WTC11 (cell line): ENCODE data around the gene PSMA3. TPM values are rescaled to one million over a fixed set of nuclear protein-coding genes. Genes with fewer than 3 reads are reported as not detected.
A peak's percentile ranks its signal among the peaks of the same experiment; 100 is the strongest.

Experiments used
- ATAC-seq: fragments of 200-7000 bp; cut with Tn5 transposase; 2 replicates; pipeline ENCODE4 v1.10.0; 2021; ENCODE audit warnings: mild to moderate bottlenecking, moderate library complexity
- CTCF ChIA-PET: fragments of 300-600 bp; sonication (Branson Sonifier 250); formaldehyde crosslinking; loops from one replicate; lab custom pipeline; 2021; ENCODE audit warnings: antibody characterized with exemption; lab: Charles Lee
- POLR2A ChIA-PET: fragments of 350-600 bp; sonication (Branson Sonifier 250); formaldehyde crosslinking; loops from one replicate; lab custom pipeline; 2021; ENCODE audit warnings: antibody characterized with exemption; lab: Charles Lee
- DNase-seq: peaks from one replicate; pipeline ENCODE4 v3.0.0; 2021; ENCODE audit warnings: low spot score
- H3K27ac Mint-ChIP-seq: 2 replicates; pipeline ENCODE4 v1.8.0; 2021; ENCODE audit warnings: mixed read lengths
- H3K27me3 Mint-ChIP-seq: 2 replicates; pipeline ENCODE4 v1.8.0; 2021; ENCODE audit warnings: low read depth, mild to moderate bottlenecking, moderate library complexity, mixed read lengths
- H3K36me3 Mint-ChIP-seq: 2 replicates; pipeline ENCODE4 v1.8.0; 2021; ENCODE audit warnings: mixed read lengths
- H3K4me1 Mint-ChIP-seq: 2 replicates; pipeline ENCODE4 v1.8.0; 2022; ENCODE audit warnings: mixed read lengths
- H3K4me3 Mint-ChIP-seq: 2 replicates; pipeline ENCODE4 v1.8.0; 2021; ENCODE audit warnings: mild to moderate bottlenecking, moderate library complexity, mixed read lengths
- H3K9me3 Mint-ChIP-seq: 2 replicates; pipeline ENCODE4 v1.8.0; 2021; ENCODE audit warnings: mixed read lengths
- CREM ChIP-seq: sonication (generic); formaldehyde crosslinking; IDR thresholded peaks from 2 replicates; pipeline ENCODE4 v1.8.1; 2022; ENCODE audit warnings: mild to moderate bottlenecking, missing genetic modification reagents, moderate library complexity
- EMX1 ChIP-seq: fragments of 250-450 bp; sonication (Bioruptor Pico); IDR thresholded peaks from 2 replicates; pipeline ENCODE4 v1.8.0; 2021; ENCODE audit warnings: mild to moderate bottlenecking
- ESRRA ChIP-seq: sonication (generic); formaldehyde crosslinking; IDR thresholded peaks from 2 replicates; pipeline ENCODE4 v1.8.1; 2022; ENCODE audit warnings: mild to moderate bottlenecking, missing genetic modification reagents, borderline replicate concordance
- FOXP1 ChIP-seq: sonication (generic); formaldehyde crosslinking; IDR thresholded peaks from 2 replicates; pipeline ENCODE4 v1.8.0; 2022; ENCODE audit warnings: missing genetic modification reagents, mild to moderate bottlenecking, moderate library complexity, borderline replicate concordance
- JAZF1 ChIP-seq: fragments of 250-450 bp; sonication (Bioruptor Pico); IDR thresholded peaks from 2 replicates; pipeline ENCODE4 v1.9.0; 2021; ENCODE audit warnings: moderate library complexity, mild to moderate bottlenecking, inconsistent platforms
- NR2C2 ChIP-seq: sonication (generic); formaldehyde crosslinking; IDR thresholded peaks from 2 replicates; pipeline ENCODE4 v1.8.0; 2022; ENCODE audit warnings: mild to moderate bottlenecking, missing genetic modification reagents
- RELA ChIP-seq: sonication (generic); formaldehyde crosslinking; IDR thresholded peaks from 2 replicates; pipeline ENCODE4 v1.8.1; 2022; ENCODE audit warnings: missing genetic modification reagents, mild to moderate bottlenecking, borderline replicate concordance
- SMAD4 ChIP-seq: sonication (generic); formaldehyde crosslinking; IDR thresholded peaks from 2 replicates; pipeline ENCODE4 v1.8.0; 2022; ENCODE audit warnings: mild to moderate bottlenecking, missing genetic modification reagents
- SOX15 ChIP-seq: fragments of 250-450 bp; sonication (Bioruptor Pico); IDR thresholded peaks from 2 replicates; pipeline ENCODE4 v1.9.0; 2021; ENCODE audit warnings: mild to moderate bottlenecking
- TEAD1 ChIP-seq: sonication (generic); formaldehyde crosslinking; IDR thresholded peaks from 2 replicates; pipeline ENCODE4 v1.8.0; 2022; ENCODE audit warnings: mild to moderate bottlenecking, missing genetic modification reagents
- TEAD4 ChIP-seq: sonication (generic); formaldehyde crosslinking; IDR thresholded peaks from 2 replicates; pipeline ENCODE4 v1.8.0; 2022; ENCODE audit warnings: mild to moderate bottlenecking, missing genetic modification reagents
- TP53 ChIP-seq: sonication (generic); formaldehyde crosslinking; IDR thresholded peaks from 2 replicates; pipeline ENCODE4 v1.8.1; 2023; ENCODE audit warnings: mild to moderate bottlenecking, missing genetic modification reagents
- ZBTB21 ChIP-seq: sonication (generic); formaldehyde crosslinking; IDR thresholded peaks from 2 replicates; pipeline ENCODE4 v1.8.1; 2023; ENCODE audit warnings: mild to moderate bottlenecking, missing genetic modification reagents, borderline replicate concordance
- ZNF219 ChIP-seq: sonication (generic); formaldehyde crosslinking; IDR thresholded peaks from 2 replicates; pipeline ENCODE4 v1.8.0; 2023; ENCODE audit warnings: missing genetic modification reagents, mild to moderate bottlenecking, borderline replicate concordance
- ZNF671 ChIP-seq: fragments of 250-450 bp; sonication (Bioruptor Pico); IDR thresholded peaks from 2 replicates; pipeline ENCODE4 v1.8.0; 2021; ENCODE audit warnings: mild to moderate bottlenecking
- total RNA-seq: library from RNA; stranded (reverse); gene quantifications from 3 replicates; pipeline ENCODE4 v1.2.3, GENCODE V29; 2021
- TF ChIP-seq, protein P1 (sequence below): sonication (generic); formaldehyde crosslinking; IDR thresholded peaks from 2 replicates; pipeline ENCODE4 v1.8.0; 2022; ENCODE audit warnings: missing genetic modification reagents
- TF ChIP-seq, protein P2 (sequence below): sonication (generic); formaldehyde crosslinking; IDR thresholded peaks from 2 replicates; pipeline ENCODE4 v1.8.1; 2023; ENCODE audit warnings: mild to moderate bottlenecking, missing genetic modification reagents, borderline replicate concordance
- TF ChIP-seq, protein P3 (sequence below): sonication (generic); formaldehyde crosslinking; IDR thresholded peaks from 2 replicates; pipeline ENCODE4 v1.8.1; 2022; ENCODE audit warnings: low read depth, mild to moderate bottlenecking, moderate library complexity, missing genetic modification reagents, borderline replicate concordance
- TF ChIP-seq, protein P4 (sequence below): sonication (generic); formaldehyde crosslinking; conservative IDR thresholded peaks from 2 replicates; pipeline ENCODE4 v1.8.1; 2022; ENCODE audit warnings: mild to moderate bottlenecking, missing genetic modification reagents
- TF ChIP-seq, protein P5 (sequence below): sonication (generic); formaldehyde crosslinking; IDR thresholded peaks from 2 replicates; pipeline ENCODE4 v1.8.0; 2022; ENCODE audit warnings: mild to moderate bottlenecking, missing genetic modification reagents
- TF ChIP-seq, protein P6 (sequence below): sonication (generic); formaldehyde crosslinking; IDR thresholded peaks from 2 replicates; pipeline ENCODE4 v1.8.0; 2022; ENCODE audit warnings: mild to moderate bottlenecking, missing genetic modification reagents

Gene PSMA3
- total RNA-seq, 1 experiment from 2014 or later: 286 TPM

DNA sequence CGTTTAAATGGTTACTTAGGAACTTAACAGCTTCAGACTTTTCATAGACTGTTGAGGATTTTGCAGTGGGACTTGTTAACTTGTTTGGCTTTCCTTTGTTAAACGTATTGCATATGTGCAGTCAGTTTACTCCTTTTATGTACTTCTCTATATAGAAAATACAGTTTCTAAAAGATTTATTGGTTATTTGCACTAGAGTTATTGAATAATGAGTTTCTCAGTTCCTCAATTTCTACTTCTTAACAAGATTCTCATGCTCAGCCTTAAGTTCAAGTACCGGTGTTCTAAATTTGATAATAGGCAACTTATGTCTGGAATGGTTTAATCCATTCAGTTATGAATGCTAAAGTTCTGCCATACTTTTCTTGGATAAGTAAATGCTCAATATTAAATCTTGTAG, 919 bp downstream of the PSMA3 start:
- H3K9me3 Mint-ChIP-seq: no peaks in the 10 kb centered on the region
- TF ChIP-seq TEAD1 (CRISPR knock-in tag): no peak
- TF ChIP-seq JAZF1 (CRISPR knock-in tag): no peak
- peak overlapping the region; percentile 92 for H3K4me3 Mint-ChIP-seq
- no peak for DNase-seq
- no peak for ATAC-seq
- peaks cover 23% of the 10 kb centered on the region for H3K4me1 Mint-ChIP-seq
- ChIA-PET POLR2A (interaction anchor here (0.6 to 1.5 kb wide), 4 partner anchors 52 to 160 kb away, joined by 3 to 21 read pairs (median 4); partner anchors contain the start of genes ARID4A and TOMM20L), CTCF (no interaction called here)
- no peaks in the 10 kb centered on the region for H3K27me3 Mint-ChIP-seq
- peak overlapping the region; percentile 98 for H3K27ac Mint-ChIP-seq
- H3K36me3 Mint-ChIP-seq: peaks cover 16% of the 10 kb centered on the region

DNA sequence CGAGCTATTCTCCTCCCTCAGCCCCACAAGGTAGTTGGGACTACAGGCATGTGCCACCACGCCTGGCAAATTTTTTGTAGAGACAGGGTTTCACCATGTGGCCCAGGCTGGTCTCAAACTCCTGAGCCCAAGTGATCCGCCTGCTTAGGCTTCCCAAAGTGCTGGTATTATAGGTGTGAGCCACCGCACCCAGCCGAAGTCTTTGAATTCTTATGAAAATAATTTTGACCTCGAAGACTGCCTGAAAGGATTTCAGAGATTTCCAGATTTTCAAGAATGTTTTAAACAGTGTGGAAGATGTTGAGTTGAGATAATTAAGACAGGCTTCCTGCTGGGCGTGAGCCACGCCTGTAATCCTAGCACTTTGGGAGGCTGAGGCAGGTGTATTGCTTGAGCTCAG, 5.0 kb downstream of the PSMA3 start:
- ChIA-PET POLR2A (no interaction called here), CTCF (no interaction called here)
- Mint-ChIP-seq H3K4me1 (peaks cover 11% of the 10 kb centered on the region), H3K27ac (no peak overlapping the region), H3K36me3 (peaks cover 40% of the 10 kb centered on the region), H3K9me3 (no peaks in the 10 kb centered on the region), H3K4me3 (no peak overlapping the region), H3K27me3 (no peaks in the 10 kb centered on the region)
- DNase-seq: no peak
- ATAC-seq: no peak
- no peak for TF ChIP-seq TP53 (CRISPR knock-in tag)
- TF ChIP-seq ZNF219 (CRISPR knock-in tag): no peak
- no peak for TF ChIP-seq TEAD4 (CRISPR knock-in tag)

DNA sequence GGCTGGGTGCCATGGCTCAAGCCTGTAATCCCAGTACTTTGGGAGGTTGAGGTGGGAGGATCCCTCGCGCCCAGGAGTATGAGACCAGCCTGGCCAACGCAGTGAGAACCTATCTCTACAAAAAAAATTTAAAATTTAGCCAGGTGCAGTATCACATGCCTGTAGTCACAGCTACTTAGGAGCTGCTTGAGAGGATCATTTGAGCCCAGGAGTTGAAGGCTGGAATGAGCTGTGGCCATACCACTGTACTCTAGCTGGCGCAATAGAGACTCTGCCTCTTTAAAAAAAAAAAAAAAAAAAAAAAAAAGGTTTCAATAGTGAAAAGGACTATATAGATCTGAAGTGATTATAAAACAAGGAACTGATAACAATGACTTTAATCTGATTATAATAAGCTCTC, 13.5 kb downstream of the PSMA3 start:
- Mint-ChIP-seq H3K4me3 (no peak overlapping the region), H3K27ac (no peak overlapping the region), H3K4me1 (no peaks in the 10 kb centered on the region), H3K27me3 (no peaks in the 10 kb centered on the region), H3K36me3 (peaks cover 51% of the 10 kb centered on the region), H3K9me3 (no peaks in the 10 kb centered on the region)
- DNase-seq: no peak
- ChIA-PET CTCF (interaction anchor here (1.0 to 1.3 kb wide), 2 partner anchors 13 to 40 kb away, joined by 3 to 4 read pairs; partner anchors contain the start of genes ARID4A and PSMA3), POLR2A (interaction anchor here (1.6 kb wide), 1 partner anchor 40 kb away, joined by 4 read pairs; the partner anchor contains the start of gene ARID4A)
- ATAC-seq: peak; percentile 72
- TF ChIP-seq SMAD4 (CRISPR knock-in tag) (no peak), FOXP1 (no peak), RELA (CRISPR knock-in tag) (no peak), CREM (no peak), JAZF1 (CRISPR knock-in tag) (no peak), ESRRA (CRISPR knock-in tag) (no peak), ZNF671 (no peak), NR2C2 (no peak), SOX15 (CRISPR knock-in tag) (no peak), ZBTB21 (no peak), EMX1 (CRISPR knock-in tag) (no peak)
- TF ChIP-seq, protein P1, sequence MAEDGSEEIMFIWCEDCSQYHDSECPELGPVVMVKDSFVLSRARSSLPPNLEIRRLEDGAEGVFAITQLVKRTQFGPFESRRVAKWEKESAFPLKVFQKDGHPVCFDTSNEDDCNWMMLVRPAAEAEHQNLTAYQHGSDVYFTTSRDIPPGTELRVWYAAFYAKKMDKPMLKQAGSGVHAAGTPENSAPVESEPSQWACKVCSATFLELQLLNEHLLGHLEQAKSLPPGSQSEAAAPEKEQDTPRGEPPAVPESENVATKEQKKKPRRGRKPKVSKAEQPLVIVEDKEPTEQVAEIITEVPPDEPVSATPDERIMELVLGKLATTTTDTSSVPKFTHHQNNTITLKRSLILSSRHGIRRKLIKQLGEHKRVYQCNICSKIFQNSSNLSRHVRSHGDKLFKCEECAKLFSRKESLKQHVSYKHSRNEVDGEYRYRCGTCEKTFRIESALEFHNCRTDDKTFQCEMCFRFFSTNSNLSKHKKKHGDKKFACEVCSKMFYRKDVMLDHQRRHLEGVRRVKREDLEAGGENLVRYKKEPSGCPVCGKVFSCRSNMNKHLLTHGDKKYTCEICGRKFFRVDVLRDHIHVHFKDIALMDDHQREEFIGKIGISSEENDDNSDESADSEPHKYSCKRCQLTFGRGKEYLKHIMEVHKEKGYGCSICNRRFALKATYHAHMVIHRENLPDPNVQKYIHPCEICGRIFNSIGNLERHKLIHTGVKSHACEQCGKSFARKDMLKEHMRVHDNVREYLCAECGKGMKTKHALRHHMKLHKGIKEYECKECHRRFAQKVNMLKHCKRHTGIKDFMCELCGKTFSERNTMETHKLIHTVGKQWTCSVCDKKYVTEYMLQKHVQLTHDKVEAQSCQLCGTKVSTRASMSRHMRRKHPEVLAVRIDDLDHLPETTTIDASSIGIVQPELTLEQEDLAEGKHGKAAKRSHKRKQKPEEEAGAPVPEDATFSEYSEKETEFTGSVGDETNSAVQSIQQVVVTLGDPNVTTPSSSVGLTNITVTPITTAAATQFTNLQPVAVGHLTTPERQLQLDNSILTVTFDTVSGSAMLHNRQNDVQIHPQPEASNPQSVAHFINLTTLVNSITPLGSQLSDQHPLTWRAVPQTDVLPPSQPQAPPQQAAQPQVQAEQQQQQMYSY (CRISPR knock-in tag): no peak
- TF ChIP-seq, protein P2, sequence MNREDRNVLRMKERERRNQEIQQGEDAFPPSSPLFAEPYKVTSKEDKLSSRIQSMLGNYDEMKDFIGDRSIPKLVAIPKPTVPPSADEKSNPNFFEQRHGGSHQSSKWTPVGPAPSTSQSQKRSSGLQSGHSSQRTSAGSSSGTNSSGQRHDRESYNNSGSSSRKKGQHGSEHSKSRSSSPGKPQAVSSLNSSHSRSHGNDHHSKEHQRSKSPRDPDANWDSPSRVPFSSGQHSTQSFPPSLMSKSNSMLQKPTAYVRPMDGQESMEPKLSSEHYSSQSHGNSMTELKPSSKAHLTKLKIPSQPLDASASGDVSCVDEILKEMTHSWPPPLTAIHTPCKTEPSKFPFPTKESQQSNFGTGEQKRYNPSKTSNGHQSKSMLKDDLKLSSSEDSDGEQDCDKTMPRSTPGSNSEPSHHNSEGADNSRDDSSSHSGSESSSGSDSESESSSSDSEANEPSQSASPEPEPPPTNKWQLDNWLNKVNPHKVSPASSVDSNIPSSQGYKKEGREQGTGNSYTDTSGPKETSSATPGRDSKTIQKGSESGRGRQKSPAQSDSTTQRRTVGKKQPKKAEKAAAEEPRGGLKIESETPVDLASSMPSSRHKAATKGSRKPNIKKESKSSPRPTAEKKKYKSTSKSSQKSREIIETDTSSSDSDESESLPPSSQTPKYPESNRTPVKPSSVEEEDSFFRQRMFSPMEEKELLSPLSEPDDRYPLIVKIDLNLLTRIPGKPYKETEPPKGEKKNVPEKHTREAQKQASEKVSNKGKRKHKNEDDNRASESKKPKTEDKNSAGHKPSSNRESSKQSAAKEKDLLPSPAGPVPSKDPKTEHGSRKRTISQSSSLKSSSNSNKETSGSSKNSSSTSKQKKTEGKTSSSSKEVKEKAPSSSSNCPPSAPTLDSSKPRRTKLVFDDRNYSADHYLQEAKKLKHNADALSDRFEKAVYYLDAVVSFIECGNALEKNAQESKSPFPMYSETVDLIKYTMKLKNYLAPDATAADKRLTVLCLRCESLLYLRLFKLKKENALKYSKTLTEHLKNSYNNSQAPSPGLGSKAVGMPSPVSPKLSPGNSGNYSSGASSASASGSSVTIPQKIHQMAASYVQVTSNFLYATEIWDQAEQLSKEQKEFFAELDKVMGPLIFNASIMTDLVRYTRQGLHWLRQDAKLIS (CRISPR knock-in tag): no peak
- TF ChIP-seq, protein P3, sequence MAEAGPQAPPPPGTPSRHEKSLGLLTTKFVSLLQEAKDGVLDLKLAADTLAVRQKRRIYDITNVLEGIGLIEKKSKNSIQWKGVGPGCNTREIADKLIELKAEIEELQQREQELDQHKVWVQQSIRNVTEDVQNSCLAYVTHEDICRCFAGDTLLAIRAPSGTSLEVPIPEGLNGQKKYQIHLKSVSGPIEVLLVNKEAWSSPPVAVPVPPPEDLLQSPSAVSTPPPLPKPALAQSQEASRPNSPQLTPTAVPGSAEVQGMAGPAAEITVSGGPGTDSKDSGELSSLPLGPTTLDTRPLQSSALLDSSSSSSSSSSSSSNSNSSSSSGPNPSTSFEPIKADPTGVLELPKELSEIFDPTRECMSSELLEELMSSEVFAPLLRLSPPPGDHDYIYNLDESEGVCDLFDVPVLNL: no peak
- TF ChIP-seq, protein P4, sequence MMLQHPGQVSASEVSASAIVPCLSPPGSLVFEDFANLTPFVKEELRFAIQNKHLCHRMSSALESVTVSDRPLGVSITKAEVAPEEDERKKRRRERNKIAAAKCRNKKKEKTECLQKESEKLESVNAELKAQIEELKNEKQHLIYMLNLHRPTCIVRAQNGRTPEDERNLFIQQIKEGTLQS (CRISPR knock-in tag): no peak
- TF ChIP-seq, protein P5, sequence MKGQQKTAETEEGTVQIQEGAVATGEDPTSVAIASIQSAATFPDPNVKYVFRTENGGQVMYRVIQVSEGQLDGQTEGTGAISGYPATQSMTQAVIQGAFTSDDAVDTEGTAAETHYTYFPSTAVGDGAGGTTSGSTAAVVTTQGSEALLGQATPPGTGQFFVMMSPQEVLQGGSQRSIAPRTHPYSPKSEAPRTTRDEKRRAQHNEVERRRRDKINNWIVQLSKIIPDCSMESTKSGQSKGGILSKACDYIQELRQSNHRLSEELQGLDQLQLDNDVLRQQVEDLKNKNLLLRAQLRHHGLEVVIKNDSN (CRISPR knock-in tag): no peak
- TF ChIP-seq, protein P6, sequence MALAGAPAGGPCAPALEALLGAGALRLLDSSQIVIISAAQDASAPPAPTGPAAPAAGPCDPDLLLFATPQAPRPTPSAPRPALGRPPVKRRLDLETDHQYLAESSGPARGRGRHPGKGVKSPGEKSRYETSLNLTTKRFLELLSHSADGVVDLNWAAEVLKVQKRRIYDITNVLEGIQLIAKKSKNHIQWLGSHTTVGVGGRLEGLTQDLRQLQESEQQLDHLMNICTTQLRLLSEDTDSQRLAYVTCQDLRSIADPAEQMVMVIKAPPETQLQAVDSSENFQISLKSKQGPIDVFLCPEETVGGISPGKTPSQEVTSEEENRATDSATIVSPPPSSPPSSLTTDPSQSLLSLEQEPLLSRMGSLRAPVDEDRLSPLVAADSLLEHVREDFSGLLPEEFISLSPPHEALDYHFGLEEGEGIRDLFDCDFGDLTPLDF: no peak
